RWPE2 (cell line): ENCODE results near the gene TTC16.

ENCODE experiments used
- ATAC-seq: fragments of 200-7000 bp; cut with Tn5 transposase; 3 replicates; pipeline ENCODE4 v1.9.1; 2021; ENCODE audit warnings: low read depth
- DNase-seq: peaks from one replicate; pipeline ENCODE4 v3.0.0-alpha.2; 2020; ENCODE audit warnings: low spot score
- H3K27ac ChIP-seq: fragments of 450-650 bp; 2 replicates; pipeline ENCODE4 v1.5.1; 2017; ENCODE audit warnings: mild to moderate bottlenecking; ENCODE audit not compliant: poor library complexity, severe bottlenecking
- H3K27me3 ChIP-seq: fragments of 250-450 bp; sonication (Bioruptor Pico); 2 replicates; pipeline ENCODE4 v1.5.1; 2021; ENCODE audit warnings: mild to moderate bottlenecking, moderate library complexity; ENCODE audit not compliant: insufficient read depth, poor library complexity, severe bottlenecking
- H3K36me3 ChIP-seq: fragments of 250-450 bp; sonication (Bioruptor Pico); 2 replicates; pipeline ENCODE4 v1.5.1; 2020; ENCODE audit warnings: low read depth, mild to moderate bottlenecking, moderate library complexity
- H3K4me1 ChIP-seq: fragments of 250-450 bp; sonication (Bioruptor Pico); 2 replicates; pipeline ENCODE4 v1.5.1; 2021; ENCODE audit warnings: mild to moderate bottlenecking, moderate library complexity; ENCODE audit not compliant: insufficient read depth, poor library complexity, severe bottlenecking
- H3K4me3 ChIP-seq: fragments of 250-450 bp; sonication (Bioruptor Pico); 2 replicates; pipeline ENCODE4 v1.5.1; 2021; ENCODE audit warnings: mild to moderate bottlenecking, moderate library complexity; ENCODE audit not compliant: severe bottlenecking
- H3K9me3 ChIP-seq: fragments of 250-450 bp; sonication (Bioruptor Pico); 2 replicates; pipeline ENCODE4 v1.5.1; 2021; ENCODE audit warnings: mild to moderate bottlenecking, moderate library complexity; ENCODE audit not compliant: severe bottlenecking
- CTCF ChIP-seq: fragments of 450-650 bp; IDR thresholded peaks from one replicate; pipeline ENCODE4 v1.5.1; 2017; ENCODE audit warnings: mild to moderate bottlenecking, moderate library complexity; ENCODE audit not compliant: poor library complexity, severe bottlenecking

The TTC16 gene

GRCh38 chr9:127723013-127723412 lies 7.1 kb downstream of the TTC16 start:
- TF ChIP-seq CTCF = no peak
- Histone ChIP-seq H3K27ac (no peak overlapping the region), H3K27me3 (no peaks in the 10 kb centered on the region), H3K4me1 (peaks cover 14% of the 10 kb centered on the region), H3K36me3 (no peaks in the 10 kb centered on the region), H3K4me3 (no peak overlapping the region), H3K9me3 (no peaks in the 10 kb centered on the region)
- ATAC-seq (no peak), DNase-seq (peak; percentile 43)

GRCh38 chr9:127723444-127723843 lies 7.6 kb downstream of the TTC16 start:
- H3K27ac ChIP-seq = no peak overlapping the region
- ATAC-seq (peak; percentile 53), DNase-seq (peak; percentile 49)
- peaks cover 14% of the 10 kb centered on the region for H3K4me1 ChIP-seq
- no peak overlapping the region for H3K4me3 ChIP-seq
- TF ChIP-seq CTCF = no peak
- H3K9me3 ChIP-seq = no peaks in the 10 kb centered on the region
- no peaks in the 10 kb centered on the region for H3K36me3 ChIP-seq
- no peaks in the 10 kb centered on the region for H3K27me3 ChIP-seq

GRCh38 chr9:127724012-127724411 lies 8.1 kb downstream of the TTC16 start:
- Histone ChIP-seq H3K27ac (no peak overlapping the region), H3K4me1 (peaks cover 14% of the 10 kb centered on the region), H3K4me3 (no peak overlapping the region), H3K9me3 (no peaks in the 10 kb centered on the region), H3K27me3 (no peaks in the 10 kb centered on the region), H3K36me3 (no peaks in the 10 kb centered on the region)
- peak; percentile 54 for DNase-seq
- no peak for ATAC-seq
- no peak for TF ChIP-seq CTCF

- DNase-seq (peak; percentile 51), ATAC-seq (no peak)
- Histone ChIP-seq H3K9me3 (no peaks in the 10 kb centered on the region), H3K27me3 (no peaks in the 10 kb centered on the region), H3K4me3 (no peak overlapping the region), H3K36me3 (no peaks in the 10 kb centered on the region), H3K4me1 (peaks cover 4% of the 10 kb centered on the region), H3K27ac (no peak overlapping the region)
- TF ChIP-seq CTCF = no peak
Measured at GRCh38 chr9:127726871-127727270, 11.0 kb downstream of the TTC16 start.

GRCh38 chr9:127728808-127729207 lies 12.9 kb downstream of the TTC16 start:
- Histone ChIP-seq H3K27me3 (no peaks in the 10 kb centered on the region), H3K4me1 (no peaks in the 10 kb centered on the region), H3K4me3 (no peak overlapping the region), H3K36me3 (no peaks in the 10 kb centered on the region), H3K27ac (no peak overlapping the region), H3K9me3 (no peaks in the 10 kb centered on the region)
- TF ChIP-seq CTCF = no peak
- DNase-seq (peak; percentile 49), ATAC-seq (no peak)
